HL-60 (cell line): ENCODE measurements around the gene DPEP2.

ENCODE experiments used
- DNase-seq, 2 experiments: peaks; one replicate each; pipeline ENCODE4 v3.0.0-alpha.2; 2010 to 2020; ENCODE audit warnings: low read depth in 1 of 2, low spot score in 1 of 2
- H3K27ac ChIP-seq: fragments of 250-450 bp; sonication (Bioruptor Pico); replicated peaks from 2 replicates; pipeline ENCODE4 v1.5.1; 2020; ENCODE audit warnings: mild to moderate bottlenecking, moderate library complexity
- H3K27me3 ChIP-seq: fragments of 250-450 bp; sonication (Bioruptor Pico); 2 replicates; pipeline ENCODE4 v1.5.1; 2021; ENCODE audit warnings: mild to moderate bottlenecking, moderate library complexity; ENCODE audit not compliant: insufficient read depth, poor library complexity, severe bottlenecking
- H3K4me3 ChIP-seq: replicated peaks from 2 replicates; pipeline ENCODE4 v1.5.1; 2011; ENCODE audit warnings: mild to moderate bottlenecking, control low read depth, low read length; ENCODE audit not compliant: insufficient read depth
- CTCF ChIP-seq: IDR thresholded peaks from one replicate; pipeline ENCODE4 v1.5.1; 2011; ENCODE audit warnings: low read length, control low read depth, inconsistent platforms; ENCODE audit not compliant: insufficient read depth
- GABPA ChIP-seq: IDR thresholded peaks from 2 replicates; pipeline ENCODE4 v1.6.1; 2012; ENCODE audit warnings: low read depth
- POLR2AphosphoS5 ChIP-seq: IDR thresholded peaks from 2 replicates; pipeline ENCODE4 v1.6.1; 2012; ENCODE audit warnings: low read depth
- SPI1 ChIP-seq: IDR thresholded peaks from 2 replicates; pipeline ENCODE4 v1.6.1; 2012; ENCODE audit warnings: low read depth, mild to moderate bottlenecking, borderline replicate concordance
- TF ChIP-seq, protein P1 (sequence below): IDR thresholded peaks from 2 replicates; pipeline ENCODE4 v1.6.1; 2012; ENCODE audit warnings: low read depth; ENCODE audit not compliant: insufficient replicate concordance

Gene DPEP2

DNA sequence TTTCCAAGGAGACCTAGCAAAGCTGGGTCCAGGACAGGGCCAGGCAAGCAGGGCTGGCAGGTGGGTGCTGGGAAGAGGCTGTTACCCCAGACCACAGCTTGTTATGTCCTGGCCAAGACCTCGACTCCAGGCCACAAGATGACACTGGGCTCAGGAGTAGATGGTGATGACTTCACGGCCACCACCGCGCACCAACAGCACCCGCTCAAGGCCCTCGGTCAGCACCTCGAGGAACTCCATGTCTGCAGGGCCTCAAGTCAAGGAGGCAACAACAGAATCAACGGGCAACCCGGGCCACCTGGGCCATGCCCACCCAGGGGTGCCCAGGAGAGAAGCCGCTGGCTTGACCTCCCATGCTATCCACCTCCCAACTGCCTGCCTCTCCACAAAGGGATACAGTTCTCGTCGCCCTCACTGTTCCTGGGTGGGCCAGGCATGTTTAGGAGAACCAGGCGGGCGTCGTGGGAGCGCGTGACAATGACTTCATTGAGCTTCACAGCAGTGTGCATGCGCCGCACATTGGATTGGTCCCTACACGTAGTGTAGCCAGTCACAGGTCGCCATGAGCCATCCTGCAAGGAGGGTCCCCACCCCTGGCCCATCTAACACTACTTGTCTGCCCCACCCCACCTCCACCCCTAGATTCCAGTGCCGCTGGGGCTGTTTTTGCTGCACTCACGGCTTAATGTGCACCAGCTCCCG is 54.4 kb downstream of the DPEP2 start:
- H3K27ac ChIP-seq = no peak overlapping the region
- no peaks in the 10 kb centered on the region for H3K27me3 ChIP-seq
- H3K4me3 ChIP-seq = no peak overlapping the region
- TF ChIP-seq GABPA (no peak), CTCF (no peak), SPI1 (no peak), POLR2AphosphoS5 (no peak)
- TF ChIP-seq, protein P1, sequence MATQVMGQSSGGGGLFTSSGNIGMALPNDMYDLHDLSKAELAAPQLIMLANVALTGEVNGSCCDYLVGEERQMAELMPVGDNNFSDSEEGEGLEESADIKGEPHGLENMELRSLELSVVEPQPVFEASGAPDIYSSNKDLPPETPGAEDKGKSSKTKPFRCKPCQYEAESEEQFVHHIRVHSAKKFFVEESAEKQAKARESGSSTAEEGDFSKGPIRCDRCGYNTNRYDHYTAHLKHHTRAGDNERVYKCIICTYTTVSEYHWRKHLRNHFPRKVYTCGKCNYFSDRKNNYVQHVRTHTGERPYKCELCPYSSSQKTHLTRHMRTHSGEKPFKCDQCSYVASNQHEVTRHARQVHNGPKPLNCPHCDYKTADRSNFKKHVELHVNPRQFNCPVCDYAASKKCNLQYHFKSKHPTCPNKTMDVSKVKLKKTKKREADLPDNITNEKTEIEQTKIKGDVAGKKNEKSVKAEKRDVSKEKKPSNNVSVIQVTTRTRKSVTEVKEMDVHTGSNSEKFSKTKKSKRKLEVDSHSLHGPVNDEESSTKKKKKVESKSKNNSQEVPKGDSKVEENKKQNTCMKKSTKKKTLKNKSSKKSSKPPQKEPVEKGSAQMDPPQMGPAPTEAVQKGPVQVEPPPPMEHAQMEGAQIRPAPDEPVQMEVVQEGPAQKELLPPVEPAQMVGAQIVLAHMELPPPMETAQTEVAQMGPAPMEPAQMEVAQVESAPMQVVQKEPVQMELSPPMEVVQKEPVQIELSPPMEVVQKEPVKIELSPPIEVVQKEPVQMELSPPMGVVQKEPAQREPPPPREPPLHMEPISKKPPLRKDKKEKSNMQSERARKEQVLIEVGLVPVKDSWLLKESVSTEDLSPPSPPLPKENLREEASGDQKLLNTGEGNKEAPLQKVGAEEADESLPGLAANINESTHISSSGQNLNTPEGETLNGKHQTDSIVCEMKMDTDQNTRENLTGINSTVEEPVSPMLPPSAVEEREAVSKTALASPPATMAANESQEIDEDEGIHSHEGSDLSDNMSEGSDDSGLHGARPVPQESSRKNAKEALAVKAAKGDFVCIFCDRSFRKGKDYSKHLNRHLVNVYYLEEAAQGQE = no peak
- DNase-seq = no peak

DNA sequence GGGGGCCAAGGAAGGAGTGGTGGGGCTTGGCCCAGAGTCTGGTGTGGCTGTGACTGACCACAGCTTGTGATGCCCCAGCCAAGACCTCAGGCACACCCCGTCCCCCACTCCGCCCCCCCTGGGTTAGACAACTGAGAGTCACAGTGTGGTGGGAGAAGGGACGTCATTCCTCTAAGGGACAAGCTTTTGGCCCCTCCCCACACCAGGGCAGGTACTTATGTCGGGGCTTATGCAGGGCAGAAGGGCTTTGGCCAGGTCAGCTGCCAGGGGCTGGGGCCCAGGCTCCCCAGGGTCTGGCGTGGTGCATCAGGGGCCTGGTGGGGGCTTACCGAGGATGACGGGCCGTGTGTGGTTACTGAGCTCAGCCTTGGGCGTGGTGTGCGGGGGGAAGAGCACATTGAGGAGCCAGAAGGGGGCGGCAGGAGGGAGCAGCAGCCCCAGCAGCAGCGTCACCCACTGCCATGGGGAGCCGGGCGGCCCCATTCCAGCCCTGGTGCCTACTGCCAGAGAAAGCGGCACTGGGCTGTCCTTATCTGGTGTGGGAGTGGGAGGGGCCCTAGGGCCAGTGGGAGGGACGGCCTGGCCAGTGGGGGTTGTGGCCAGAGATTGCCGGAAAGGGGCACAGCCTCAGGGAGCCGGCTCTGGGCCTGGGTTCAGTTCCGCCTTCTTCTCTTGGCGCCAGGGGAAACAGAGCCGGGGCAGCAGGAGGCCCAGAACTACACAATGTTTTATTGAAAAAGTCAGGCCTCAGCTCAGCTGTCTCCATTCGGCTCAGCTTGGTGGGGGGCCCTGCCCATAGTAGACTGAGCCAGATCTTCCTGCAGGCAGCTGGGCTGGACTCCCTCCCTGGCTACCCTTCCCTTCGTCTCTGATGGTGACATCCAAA is 55.4 kb downstream of the DPEP2 start, which contains the start of gene LCAT:
Gene LCAT (minus strand): TSS at position 502 of the 886 bp plus-strand sequence. CDS start 19 bp downstream, at position 483.
- Histone ChIP-seq H3K27me3 (no peaks in the 10 kb centered on the region), H3K4me3 (no peak within 1 kb of the TSS), H3K27ac (no peak within 1 kb of the TSS)
- no peak for DNase-seq
- TF ChIP-seq GABPA = no peak
- TF ChIP-seq, protein P1 = no peak
- no peak for TF ChIP-seq CTCF
- no peak for TF ChIP-seq POLR2AphosphoS5
- TF ChIP-seq SPI1 = no peak

- H3K27me3 ChIP-seq = no peaks in the 10 kb centered on the region
- no peak overlapping the region for H3K27ac ChIP-seq
- no peak for TF ChIP-seq GABPA
- no peak for TF ChIP-seq CTCF
- TF ChIP-seq, protein P1 = no peak
- TF ChIP-seq SPI1 = no peak
- TF ChIP-seq POLR2AphosphoS5 = no peak
- no peak for DNase-seq
- H3K4me3 ChIP-seq = no peak overlapping the region
Observed at GRCh38 chr16:67943256-67943618, 56.0 kb downstream of the DPEP2 start.
